ENCODE measurements around the gene FOXJ1.

DNA sequence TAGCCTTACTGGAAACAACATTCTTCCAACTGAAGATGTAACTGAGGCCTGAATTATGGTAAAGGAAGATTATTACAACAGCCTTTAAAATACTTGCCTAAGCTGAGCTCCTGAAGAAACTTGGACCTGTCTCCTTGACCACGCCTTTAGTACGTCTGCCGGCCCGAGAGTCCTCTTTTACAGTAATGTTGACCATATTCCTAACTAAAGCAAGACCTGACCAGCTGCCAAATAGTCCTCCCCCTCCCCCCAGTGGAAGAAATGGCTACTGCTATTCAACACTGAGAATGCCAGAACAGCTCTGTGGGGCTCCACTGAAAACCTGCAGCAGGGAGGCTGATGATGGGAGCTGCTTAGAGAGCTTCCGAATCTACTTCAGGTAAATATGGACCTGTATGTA lies 12.6 kb upstream of the FOXJ1 start:
- TF ChIP-seq, protein P1, sequence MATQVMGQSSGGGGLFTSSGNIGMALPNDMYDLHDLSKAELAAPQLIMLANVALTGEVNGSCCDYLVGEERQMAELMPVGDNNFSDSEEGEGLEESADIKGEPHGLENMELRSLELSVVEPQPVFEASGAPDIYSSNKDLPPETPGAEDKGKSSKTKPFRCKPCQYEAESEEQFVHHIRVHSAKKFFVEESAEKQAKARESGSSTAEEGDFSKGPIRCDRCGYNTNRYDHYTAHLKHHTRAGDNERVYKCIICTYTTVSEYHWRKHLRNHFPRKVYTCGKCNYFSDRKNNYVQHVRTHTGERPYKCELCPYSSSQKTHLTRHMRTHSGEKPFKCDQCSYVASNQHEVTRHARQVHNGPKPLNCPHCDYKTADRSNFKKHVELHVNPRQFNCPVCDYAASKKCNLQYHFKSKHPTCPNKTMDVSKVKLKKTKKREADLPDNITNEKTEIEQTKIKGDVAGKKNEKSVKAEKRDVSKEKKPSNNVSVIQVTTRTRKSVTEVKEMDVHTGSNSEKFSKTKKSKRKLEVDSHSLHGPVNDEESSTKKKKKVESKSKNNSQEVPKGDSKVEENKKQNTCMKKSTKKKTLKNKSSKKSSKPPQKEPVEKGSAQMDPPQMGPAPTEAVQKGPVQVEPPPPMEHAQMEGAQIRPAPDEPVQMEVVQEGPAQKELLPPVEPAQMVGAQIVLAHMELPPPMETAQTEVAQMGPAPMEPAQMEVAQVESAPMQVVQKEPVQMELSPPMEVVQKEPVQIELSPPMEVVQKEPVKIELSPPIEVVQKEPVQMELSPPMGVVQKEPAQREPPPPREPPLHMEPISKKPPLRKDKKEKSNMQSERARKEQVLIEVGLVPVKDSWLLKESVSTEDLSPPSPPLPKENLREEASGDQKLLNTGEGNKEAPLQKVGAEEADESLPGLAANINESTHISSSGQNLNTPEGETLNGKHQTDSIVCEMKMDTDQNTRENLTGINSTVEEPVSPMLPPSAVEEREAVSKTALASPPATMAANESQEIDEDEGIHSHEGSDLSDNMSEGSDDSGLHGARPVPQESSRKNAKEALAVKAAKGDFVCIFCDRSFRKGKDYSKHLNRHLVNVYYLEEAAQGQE (IDR thresholded peaks at IDR 0.05; ENCODE audit: insufficient read depth in 1 of 2, low read depth in 2 of 2, low read length in 2 of 2) = no peak
- TF ChIP-seq FOXP2 (optimal IDR thresholded peaks at IDR 0.05; ENCODE audit: borderline replicate concordance, extremely low read depth, extremely low read length, insufficient read depth) (no peak), TAF1 (IDR thresholded peaks at IDR 0.05; ENCODE audit: borderline replicate concordance, insufficient read depth, low read length) (no peak), POLR2AphosphoS5 (IDR thresholded peaks at IDR 0.05; ENCODE audit: low read depth, low read length) (no peak), SIN3A (IDR thresholded peaks at IDR 0.05; ENCODE audit: borderline replicate concordance, insufficient read depth, low read length) (no peak)

Measured in PFSK-1 (cell line).